Measurements from ENCODE around the gene SP2.
"Not testable (repeated sequence)": the region's sequence is repeated elsewhere in the genome, so short reads cannot be mapped to it uniquely, and the experiment has no call there.

Gene SP2

DNA sequence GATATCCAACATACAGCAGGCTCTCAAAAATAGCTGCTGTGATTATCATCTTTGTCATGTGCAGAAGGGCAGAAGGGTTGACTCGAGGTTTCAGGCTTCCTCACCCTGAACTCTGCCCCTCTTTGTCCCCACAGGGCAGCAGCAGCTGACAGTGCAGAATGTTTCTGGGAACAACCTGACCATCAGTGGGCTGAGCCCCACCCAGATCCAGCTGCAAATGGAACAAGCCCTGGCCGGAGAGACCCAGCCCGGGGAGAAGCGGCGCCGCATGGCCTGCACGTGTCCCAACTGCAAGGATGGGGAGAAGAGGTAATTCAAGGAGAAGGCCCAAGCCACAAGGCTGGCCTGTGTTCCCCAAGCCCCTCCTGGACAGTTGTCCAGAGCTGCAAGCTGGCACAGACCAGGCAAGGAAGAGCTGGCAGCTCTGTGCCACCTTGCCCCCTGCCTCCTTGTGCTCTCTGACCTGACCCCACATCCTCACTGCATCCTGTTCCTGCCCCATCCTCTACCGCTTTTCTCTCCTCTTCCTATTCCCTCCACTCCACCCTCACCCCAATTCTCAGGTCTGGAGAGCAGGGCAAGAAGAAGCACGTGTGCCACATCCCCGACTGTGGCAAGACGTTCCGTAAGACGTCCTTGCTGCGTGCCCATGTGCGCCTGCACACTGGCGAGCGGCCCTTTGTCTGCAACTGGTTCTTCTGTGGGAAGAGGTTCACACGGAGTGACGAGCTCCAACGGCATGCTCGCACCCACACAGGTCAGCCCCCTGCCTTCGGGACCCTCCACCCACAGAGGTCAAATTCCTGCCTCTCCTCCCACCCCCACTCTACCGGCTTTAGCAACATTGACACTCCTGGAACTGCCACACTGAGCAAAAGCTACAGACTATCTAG, 29.0 kb downstream of the SP2 start:
- no peak for DNase-seq

- DNase-seq, result no peak
Observed at GRCh38 chr17:47925678-47925988, 29.6 kb downstream of the SP2 start.

- DNase-seq, result no peak
Observed at GRCh38 chr17:47927821-47928400, 31.9 kb downstream of the SP2 start.

- DNase-seq, result no peak
Observed at GRCh38 chr17:47928415-47928814, 32.4 kb downstream of the SP2 start.

- DNase-seq, result no peak
Observed at GRCh38 chr17:47929218-47930000, 33.4 kb downstream of the SP2 start.

DNA sequence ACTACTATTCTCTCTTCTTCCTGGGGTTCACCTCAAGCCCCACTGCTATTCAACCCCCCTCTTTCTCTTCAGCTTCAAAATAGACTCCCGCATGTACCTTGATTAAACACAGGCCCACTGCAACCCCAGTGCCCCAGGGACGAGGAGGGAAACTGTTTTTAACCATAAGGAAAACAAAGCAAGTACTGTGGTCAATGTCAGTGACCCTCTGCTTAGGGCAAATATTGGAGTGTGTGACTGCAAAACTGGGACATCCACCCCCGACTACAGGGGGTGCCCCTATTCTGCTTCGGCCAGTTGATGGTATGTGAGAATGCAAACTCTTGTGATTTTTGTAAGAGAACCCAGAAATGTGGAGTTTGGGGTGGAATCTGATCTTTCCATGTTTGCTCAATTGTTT, 35.8 kb downstream of the SP2 start:
- no peak for DNase-seq

DNA sequence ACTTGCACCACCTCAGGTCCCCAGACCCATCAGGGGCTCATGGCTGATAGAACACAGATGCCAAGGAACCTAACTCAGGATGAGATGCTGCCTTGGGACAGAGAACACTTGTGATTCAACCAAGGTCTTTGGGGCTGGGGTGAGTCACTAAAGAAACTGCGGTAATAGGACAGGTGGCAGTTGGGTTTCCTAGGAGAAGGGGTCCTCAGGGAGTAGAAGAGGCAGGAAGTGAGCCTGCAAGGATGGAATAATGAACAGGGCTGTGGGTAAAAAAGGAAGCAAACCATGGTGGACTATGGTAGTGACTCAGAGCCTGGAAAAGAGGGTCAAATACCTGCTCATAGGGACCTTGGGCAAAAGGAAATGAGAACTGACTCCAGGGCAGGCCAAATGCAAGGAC, 38.8 kb downstream of the SP2 start:
- DNase-seq, result no peak

DNA sequence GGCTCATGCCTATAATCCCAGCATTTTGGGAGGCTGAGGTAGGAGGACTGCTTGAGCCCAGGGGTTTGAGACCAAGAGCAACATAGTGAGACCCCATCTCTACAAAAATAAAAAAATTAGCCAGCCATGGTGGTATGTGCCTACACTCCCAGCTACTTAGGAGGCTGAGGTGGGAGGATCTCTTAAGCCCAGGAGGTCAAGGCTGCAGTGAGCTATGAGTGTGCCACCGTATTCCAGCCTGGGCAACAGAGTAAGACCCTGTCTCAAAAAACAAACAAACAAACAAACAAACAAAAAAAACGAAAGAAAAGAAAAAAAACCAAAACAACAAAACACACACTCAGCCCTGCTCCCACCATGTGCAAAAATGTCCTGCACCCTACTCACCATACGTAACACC, 39.4 kb downstream of the SP2 start:
- not testable (repeated sequence) for DNase-seq

DNA sequence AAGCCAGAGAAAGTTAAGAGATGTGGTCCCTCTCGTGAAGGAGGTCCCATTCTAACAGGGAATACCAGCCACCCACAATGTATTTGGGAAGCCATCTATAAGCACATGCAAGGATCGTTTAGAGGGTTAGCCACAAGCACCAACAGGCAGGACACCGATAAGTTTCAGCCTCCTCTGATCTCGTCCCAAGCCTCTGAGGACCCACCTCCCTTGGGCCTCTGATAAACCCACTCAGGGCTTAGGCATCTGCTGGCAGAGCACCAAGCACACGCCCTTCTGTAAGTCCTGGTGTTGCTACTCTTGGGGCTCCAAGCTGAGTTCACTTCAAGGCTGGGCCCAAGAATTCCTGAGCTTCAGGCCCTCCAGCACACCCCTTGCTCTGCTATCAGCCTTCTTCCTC, 39.9 kb downstream of the SP2 start:
- DNase-seq, result peak; percentile 30

GRCh38 chr17:47937941-47938340, 41.9 kb downstream of the SP2 start:
- DNase-seq, result no peak

- peak; percentile 98 for DNase-seq
Observed at GRCh38 chr17:47941246-47942095, 45.4 kb downstream of the SP2 start, which contains the start of gene PNPO. TSS of gene PNPO (plus strand) at chr17:47941571. CDS start at chr17:47941676, 105 bp downstream.

DNA sequence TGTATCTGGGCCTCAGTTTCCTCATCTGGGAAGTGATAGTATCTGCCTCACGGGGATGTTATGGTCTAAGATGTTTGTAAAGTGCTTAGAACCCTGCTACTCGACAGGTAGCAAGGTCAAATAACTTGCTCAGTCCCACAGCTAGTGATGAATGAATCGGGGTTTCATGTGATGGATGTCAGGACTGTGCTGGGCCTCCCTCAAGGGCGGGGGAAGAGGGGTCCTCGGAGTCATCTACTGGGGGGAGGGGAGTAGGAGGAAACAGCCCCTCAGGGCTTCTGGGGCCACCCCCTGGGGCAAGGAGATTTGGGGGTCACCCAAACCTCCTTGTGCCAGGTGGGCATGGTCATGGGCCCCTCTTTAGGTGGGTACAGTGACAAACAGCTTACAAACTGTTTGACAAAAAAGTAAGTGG, 46.1 kb downstream of the SP2 start:
- no peak for DNase-seq

DNA sequence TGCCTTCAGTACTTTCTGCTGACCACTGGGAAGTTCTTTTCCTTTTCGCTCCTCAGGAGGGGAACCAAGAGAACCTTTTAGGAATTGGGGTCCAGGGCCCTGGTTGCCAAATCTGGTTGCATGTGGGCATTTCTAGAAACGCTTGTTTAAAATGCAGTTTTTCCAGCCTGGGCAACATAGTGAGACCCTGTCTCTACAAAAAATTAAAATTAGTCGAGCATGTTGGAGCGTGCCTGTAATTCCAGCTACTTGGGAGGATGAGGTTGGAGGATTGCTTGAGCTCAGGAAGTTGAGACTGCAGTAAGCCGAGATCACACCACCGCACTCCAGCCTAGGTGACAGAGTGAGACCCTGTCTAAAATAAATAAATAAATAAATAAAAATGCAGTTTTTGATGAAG, 46.5 kb downstream of the SP2 start:
- DNase-seq, result no peak

DNA sequence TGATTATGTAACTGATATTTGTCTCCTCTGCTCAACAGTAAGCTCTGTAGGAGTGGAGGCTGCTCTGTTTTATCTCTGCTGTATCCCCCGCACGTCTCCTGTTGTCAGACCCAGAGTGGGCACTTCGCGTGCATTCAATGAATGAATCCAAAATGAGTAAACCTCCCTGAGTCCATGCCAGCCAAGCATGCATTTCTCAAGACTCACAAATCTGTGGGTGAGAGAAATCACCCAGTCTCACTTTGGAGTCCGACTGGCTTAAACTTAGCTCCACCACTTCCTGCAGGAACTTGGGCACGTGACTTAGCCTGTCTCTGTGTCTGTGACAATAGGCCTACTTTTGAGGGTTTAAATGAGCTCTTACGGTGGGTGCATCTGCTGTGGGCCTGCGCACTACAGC, 49.0 kb downstream of the SP2 start:
- DNase-seq, result no peak

GRCh38 chr17:47945529-47946508, 49.8 kb downstream of the SP2 start:
- DNase-seq, result no peak

- DNase-seq, result no peak
Observed at GRCh38 chr17:47946516-47946915, 50.5 kb downstream of the SP2 start.

DNA sequence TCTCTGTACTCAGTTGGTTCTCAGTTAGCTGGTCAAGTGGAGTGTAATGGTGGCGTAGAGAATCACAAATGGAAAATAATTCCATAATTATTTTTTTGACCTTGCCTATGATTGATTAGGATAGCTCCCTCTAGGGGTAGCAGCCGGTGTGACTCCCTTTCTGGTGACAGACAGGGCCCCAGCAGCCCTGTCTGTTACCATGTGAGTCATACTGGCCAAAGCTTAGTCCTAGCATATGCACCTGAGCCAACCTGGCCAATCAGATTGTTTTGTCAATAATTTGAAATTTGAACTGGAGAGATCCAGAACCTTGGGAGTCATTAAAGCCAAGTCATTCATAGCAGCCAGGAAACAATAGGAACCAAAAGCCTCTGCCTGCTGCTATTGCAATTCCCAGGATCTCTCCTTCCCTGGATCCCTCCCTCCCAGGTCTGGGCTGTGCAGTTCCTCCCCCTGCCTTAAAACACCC, 50.9 kb downstream of the SP2 start:
- DNase-seq, result peak; percentile 92

DNA sequence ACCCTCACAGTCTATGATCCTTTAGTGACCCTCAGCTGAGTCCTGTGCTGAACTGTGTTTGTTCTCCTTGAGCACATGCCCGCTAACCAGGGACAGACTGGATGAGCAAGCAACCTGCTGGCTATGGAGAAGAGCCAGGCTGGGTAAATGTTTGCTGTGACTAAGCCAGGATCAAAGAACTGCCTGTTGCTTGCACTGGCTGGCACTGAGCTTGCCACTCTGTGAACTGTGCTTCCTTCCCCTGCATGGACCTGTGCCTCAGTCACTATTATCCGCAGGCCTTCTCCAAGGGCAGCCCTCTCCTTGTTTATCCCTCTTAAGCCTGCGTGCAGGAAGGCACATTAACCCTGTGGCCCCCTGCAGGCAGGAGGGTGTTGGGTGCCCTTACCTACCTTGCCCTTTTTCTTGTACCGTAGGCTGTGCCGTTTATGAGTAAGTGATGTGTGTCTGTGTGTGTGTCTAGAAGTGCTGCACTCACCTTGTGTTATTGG, 52.7 kb downstream of the SP2 start:
- peak; percentile 66 for DNase-seq

GRCh38 chr17:47949197-47949759, 53.2 kb downstream of the SP2 start:
- peak; percentile 87 for DNase-seq

DNA sequence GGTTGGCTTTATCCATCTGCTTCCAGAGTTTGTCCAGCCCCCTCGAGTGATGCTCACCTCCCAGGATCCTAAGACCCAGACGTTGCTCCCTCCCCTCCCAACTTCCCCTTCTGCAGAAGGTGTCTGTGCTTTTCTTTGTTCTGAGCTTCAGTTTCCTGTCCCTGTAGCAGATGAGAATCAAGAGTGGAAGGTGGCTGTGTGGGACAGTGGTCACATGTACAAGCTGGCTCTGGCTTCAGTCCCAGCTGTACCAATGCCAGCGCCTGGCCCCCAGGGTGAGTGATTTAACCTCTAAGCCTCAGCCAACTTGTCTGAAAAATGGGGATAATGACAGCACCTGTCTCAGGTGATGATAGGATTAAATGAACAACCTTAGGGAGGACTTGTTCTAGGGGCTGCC, 53.9 kb downstream of the SP2 start:
- no peak for DNase-seq

- DNase-seq, result no peak
Observed at GRCh38 chr17:47950448-47950847, 54.4 kb downstream of the SP2 start.

Measured in kidney glomerular epithelial cell (primary cell).